Stimulated activated CD8-positive, alpha-beta memory T cell treated with anti-CD3 and anti-CD28 coated beads, Interleukin-12 subunit alpha, Interleukin-12 subunit beta, amount 100 ng/mL, for 24 hours (primary cell): ENCODE data around the gene DLEC1.
A peak's percentile ranks its signal among the peaks of the same experiment; 100 is the strongest.

ENCODE experiments used
- DNase-seq: peaks from one replicate; pipeline ENCODE4 v3.0.0-alpha.2; 2020; ENCODE audit errors: extremely low read depth

The DLEC1 gene

DNA sequence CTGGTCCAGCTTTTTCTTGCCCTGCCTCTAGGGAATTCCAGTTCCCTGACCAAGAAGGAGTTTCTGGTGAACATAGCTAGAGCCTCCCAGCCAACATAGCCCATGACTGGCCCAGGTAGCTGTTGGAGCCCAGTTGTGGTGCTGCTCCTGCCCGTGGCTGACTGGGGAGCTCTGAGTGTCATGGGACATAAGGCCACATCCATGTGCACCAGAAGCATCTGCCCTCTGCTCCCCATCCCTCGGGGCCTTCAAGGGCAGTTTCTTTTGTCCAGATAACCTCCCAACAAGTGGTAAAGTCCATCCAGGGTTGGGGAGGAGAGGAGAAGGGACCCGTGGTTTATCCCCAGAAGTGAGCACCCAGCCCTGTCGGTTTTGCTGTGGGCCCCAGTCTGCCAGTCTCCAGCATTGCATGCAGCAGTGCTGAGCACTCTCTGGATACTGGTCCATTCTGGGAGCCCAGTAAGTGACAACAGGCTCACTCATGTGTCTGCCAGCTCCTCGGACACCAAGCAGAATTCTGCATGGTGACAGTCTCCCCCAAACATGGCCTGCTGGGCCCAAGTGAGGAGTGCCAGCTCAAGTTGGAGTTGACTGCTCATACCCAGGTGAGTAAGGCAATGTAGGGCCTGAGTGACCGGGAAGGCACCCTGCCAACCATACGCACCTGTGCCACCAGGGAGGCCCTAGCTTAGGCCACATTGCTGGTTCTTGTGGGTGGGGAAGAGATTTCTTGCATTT lies 69.1 kb downstream of the DLEC1 start:
- no peak for DNase-seq

DNA sequence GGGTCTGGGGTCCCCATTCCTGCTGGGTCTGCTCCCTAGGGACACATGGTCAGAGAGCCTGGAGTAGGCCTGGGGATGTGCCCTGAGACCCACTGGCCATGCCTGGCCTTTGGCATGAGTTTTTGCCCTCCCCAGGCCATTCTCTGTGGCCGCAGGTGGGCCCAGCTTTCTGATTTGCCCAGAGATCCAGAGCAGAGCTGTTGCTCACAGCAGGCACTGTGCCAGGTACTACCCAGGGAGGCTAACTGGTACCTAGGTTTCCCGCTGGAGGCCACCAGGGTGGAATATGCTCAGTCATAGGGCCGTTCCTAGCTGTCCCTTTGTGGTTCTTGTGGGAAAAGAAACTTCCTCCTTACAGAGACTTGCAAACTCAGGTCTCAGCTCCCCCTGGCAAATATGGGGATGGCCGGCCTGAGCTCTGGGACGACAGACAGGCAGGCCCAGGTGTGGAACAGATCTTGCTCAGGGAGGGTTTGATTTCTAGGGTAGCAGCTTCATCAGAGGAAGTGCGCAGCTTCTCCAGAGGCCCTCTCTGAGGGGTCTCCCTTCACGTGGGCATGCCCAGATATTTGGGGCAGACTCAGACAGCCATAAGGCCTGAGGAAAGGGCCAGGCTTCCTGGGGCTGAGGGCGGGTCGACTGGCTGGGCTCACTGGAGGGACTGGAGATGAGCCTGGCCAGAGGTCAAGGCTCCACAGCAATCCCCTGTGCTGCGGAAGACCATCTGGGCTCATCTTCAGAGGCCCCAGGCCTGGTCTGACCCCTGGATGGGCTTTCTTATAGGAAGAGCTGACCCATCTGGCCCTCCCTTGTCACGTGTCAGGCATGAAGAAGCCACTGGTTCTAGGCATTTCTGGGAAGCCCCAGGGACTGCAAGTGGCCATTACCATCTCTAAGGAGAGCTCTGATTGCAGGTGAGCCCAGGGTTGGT lies 69.9 kb downstream of the DLEC1 start:
- DNase-seq = no peak

DNA sequence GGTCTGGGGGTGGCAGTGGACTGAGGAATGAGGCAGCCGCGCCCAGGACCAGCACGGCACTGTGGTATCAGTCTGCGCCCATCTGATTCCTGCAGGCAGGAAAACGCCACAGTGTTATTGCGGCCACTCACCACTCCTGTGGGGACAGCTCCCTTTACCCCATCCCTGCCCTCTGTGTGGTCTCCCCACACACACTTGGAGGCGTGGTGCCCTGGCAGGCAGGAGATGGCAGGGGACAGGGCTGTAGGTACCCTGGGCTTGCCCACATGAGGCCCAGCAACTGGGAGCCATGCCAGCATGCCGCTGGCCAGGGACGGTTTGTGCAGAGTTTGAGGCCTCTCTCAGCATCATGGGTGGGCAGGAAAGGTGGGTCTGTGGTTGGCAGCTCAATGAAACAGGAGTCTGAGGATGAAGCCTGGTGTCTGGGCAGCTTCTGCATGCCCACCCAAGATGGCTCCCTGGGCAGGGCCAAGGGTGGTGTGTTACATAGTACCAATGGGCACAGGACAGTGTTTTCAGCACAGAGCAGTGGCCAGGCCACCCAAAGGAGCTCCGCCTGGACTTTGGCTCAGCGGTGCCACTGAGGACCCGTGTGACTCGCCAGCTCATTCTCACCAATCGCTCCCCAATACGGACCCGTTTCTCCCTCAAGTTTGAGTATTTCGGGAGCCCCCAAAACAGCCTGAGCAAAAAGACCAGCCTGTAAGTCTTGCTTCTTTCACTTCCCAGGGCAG lies 70.7 kb downstream of the DLEC1 start:
- DNase-seq = no peak

DNA sequence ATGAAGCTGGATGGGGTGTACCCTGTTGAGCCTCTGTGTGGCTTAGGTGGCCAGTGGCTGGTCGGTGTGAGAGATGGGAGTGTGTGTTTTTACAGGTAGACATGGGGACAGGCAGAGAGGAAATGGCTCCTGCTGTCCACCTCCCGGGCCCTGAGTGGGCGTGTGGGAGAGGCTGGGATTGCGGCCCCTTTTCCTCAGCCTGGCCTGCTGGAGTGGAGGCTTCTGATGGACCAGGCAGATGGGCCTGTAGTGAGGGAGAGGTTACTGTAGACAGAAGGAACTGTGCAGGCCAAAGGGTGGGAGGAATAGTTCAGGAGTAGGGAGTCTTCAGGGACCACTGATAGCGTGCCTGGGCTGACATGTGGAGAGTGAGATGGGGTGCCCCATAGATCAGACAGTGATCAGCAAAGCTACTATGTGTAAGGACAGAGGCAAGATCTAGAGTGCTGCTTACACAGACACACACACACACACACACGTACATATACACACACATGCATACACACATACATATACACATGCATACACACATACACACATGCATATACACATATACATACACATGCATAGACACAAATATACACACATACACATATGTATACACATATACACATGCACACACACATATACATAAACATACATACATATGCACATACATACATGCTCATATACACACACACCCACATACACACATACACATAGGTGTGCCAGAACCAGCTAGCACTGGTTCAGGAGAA lies 71.5 kb downstream of the DLEC1 start:
- no peak for DNase-seq

DNA sequence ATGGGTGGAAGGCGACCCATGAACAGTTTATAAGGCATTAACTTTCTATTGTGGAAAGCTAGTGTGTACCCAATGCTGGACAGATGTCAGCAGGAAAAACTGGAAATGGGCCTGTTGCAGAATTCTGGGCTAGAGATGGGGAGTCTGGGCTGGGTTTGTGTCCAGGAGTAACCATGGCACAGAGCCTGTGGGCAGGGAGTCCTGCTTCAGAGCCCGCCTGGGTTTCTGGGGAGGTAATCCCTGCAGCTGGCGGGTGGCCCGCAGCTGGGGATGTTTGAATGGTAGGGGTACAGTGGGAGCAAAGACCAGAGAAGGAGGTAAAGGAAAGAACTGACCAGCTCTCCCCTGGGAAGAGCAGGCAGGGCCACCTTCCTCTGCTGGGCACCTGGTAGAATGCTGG lies 72.2 kb downstream of the DLEC1 start:
- no peak for DNase-seq

DNA sequence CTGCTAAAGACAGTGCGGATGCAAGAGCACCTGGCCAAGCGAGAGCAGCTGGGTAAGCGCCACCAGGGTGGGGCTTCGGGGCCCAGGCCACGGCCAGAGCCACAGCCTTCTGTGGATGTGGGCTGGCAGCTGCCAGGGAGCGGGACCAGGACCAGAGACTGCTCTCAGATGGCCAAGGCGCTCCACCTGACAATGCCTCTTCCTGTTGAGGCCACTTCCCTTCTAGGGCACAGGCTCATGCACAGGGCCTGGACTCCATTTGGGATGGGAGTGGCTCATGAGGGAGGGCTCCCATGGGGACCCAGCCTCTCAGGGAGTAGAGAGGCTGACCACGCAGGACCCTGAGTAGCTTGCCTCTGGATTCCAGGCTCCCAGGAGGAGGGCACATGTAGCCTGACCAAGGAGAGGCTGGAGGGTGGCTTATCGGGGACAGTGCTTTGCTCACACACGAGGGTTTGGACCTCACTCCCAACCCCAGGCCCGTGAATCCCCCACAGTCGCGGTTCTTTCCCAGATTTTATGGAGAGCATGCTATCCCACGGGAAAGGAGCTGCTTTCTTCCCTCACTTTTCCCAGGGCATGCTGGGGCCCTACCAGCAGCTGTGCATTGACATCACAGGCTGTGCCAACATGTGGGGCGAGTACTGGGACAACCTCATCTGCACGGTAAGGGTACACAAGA lies 72.8 kb downstream of the DLEC1 start:
- DNase-seq = no peak

DNA sequence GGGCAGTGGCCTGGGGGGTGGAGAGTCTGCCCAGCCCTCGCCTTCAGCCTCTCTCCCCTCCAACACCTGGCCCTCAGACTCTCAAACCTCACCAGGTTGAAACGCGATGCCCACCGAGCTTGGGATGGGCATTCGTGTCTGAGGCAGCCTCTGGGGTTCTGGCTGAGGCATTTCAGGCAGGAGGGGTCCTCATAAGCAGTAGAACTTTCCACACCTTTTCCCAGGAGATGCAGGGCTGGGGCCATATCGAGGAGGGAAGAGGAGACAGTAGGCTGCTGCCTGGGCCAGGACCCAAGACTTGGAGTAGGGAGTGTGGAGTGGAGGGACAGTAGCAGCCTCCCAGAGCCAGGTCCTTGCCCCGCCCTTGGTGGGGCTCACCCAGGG lies 73.4 kb downstream of the DLEC1 start:
- no peak for DNase-seq

DNA sequence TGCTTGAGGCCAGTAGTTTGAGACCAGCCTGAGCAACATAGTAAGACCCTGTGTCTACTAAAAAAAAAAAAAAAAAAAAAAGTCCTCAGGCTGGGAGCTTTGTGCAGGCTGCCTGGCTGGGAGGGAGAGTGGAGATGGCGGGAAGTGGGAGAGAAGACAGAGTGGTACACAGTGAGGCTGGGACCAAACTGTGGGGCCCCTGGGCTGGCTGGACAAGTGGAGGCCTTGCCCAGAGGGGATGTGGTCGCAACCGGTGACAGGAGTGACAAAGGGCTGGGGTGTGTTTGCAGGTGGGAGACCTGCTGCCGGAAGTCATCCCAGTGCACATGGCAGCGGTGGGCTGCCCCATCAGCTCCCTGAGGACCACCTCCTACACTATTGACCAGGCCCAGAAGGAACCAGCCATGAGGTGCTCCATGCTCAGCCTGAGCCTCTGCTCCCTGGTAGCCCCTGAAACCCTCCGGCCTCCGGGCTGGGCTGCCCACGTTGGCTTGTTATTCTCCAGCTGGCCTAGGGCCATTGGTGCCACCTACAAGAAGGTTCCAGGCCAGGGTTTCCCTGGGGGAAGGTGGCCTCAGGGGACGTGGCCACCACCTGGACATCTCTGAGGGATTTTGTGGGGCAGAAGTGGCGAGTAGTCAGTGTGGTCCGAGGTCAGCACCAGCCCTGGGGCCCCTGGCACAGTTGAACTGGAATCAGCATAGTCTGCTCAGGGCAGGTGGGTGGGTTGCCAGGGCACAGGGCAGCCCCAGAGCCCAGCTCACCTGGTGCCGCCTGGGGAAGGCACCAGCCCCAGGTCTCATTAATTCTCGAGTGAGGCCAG lies 75.3 kb downstream of the DLEC1 start:
- DNase-seq = no peak

DNA sequence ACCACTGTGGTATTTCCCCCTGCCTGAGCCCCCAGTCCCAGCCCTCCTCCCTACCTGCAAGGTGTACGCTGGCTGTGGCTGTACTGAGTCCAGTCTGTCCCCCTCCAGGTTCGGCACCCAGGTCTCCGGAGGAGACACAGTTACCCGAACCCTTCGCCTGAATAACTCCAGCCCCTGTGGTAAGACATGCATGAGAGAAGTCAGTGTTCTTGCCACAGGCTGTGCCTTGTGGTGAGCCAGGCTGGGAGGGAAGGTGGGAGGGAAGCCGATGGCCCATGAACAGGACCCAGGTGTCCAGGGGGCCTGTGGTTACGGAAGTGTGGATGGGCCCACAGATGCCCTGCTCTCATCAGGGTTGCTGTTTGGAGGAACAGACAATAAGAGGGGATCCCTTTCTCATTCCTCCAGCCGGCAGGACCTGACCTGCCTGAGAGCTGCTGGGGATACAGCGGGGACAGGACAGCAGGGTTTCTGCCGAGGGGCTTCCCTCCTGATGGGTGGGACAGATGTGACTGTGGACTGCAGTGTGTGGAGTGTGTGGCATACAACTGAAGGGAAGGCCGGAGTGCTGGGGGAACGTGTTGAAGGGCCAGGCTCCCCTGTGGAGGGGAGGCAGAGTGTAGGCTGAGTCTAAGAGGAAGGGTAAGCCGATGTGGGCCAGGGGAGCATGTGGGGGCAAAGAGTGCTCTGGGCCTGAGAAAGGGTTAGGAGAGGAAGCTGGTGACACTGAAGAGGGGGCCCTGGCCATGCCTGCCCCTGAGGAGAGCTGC lies 76.1 kb downstream of the DLEC1 start:
- DNase-seq = no peak

DNA sequence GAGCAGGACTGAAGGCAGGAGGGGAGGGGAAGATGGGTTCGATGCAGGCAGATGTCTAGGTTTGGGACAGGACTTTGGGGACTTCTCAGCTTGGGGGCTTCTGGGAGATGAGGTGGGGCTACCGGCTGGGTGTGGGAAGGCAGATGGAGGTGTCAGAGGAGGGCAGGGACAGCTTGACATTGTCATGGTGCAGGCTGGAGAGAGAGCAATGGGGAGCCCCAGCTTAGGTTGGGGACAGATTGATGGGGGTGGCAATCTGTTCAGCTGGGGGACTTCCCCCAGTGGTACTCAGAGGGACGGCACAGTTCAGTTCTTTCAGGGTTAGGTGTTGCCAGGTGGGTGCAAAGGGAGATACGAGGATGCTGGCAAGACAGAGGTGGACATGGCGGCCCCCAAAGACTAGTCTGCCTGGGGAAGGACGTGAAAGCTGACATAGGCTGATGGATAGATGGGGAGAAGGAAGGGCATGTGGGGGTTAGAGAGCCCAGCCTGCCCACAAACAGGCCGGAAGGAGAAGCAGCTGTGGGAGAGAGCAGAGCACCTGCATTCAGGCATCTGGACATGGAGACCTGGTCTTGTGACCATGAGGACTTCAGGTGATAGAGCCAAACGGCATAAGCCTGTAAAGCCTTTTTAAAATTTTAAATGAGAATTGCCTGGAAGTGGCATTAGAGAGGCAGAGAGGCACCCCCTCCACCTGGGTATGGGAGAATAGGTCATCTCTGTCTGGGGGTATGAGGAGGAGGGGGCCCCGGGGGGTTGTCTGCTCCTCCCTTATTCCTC lies 76.8 kb downstream of the DLEC1 start:
- DNase-seq = no peak

DNA sequence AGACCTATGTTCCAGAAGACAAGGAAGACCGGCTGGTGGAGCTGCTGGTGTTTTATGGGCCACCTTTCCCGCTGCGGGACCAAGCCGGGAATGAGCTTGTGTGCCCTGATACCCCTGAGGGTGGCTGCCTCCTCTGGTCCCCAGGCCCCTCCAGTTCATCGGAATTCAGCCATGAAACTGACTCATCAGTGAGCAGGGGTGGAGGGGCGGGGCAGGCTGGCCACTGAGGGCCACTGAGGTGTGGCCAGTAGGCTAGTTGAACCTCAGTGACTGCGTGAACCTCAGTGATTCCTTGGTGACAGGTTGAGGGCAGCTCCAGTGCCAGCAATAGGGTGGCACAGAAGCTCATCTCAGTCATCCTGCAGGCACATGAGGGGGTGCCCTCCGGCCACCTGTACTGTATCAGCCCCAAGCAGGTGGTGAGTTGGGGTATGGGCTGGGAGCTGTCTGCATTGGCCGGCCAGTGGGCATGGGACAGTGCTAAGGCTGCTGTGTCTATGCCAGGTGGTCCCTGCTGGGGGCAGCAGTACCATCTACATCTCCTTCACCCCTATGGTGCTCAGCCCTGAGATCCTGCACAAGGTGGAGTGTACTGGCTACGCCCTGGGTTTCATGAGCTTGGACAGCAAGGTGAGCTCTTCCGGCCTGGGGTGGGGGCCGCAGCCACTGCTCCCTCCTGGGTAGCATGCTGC lies 77.6 kb downstream of the DLEC1 start:
- DNase-seq = no peak

DNA sequence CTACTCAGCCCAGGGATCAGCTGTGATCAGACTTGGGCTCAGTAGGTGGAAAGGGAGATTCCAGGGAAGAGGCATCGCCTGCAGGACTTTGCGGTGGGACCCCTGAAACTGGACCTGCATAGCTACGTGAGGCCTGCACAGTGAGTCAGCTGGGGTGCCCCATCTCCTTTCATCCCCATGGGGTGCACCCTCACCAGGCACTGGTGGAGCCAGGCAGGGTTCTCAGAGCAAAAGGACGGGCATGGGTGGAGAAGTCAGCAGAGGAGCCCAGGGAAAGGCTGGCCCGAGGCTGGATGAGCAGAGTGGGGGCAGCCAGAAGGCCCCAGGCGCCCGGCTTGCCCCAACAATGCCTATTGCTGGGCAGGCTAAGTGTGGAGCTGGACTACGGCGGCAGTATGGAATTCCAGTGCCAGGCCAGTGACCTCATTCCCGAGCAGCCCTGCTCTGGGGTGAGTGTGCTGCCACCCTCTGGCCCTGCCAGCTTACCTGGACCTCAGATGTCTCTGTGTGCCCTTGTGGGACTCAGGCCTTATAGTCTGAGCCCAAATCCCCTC lies 78.2 kb downstream of the DLEC1 start:
- DNase-seq = no peak

DNA sequence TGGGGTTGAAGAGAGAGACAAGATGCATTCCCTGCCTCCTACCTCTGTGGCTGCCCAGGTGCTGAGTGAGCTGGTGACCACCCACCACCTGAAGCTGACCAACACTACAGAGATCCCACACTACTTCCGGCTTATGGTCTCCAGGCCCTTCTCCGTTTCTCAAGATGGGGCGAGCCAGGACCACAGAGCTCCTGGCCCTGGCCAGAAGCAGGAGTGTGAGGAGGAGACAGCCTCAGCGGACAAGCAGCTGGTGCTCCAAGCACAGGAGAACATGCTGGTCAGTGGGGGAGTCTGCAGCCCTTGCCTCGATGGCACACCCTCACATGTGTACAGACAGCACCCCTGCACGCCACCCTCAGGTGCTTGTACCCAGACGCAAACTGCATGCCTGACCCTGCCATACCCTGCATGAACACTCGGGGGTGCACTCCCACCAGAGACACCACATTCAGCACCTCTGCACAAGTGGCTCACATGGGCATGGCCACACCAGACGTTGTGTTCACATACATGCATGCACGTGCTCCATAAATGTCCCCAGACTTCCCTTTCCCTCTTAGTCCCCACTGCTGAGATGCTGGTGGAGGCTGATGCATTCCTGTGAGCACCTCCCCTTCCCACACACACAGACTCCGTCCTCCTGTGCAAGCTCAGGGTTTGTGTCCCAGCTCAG lies 78.9 kb downstream of the DLEC1 start:
- peak; percentile 38 for DNase-seq

DNA sequence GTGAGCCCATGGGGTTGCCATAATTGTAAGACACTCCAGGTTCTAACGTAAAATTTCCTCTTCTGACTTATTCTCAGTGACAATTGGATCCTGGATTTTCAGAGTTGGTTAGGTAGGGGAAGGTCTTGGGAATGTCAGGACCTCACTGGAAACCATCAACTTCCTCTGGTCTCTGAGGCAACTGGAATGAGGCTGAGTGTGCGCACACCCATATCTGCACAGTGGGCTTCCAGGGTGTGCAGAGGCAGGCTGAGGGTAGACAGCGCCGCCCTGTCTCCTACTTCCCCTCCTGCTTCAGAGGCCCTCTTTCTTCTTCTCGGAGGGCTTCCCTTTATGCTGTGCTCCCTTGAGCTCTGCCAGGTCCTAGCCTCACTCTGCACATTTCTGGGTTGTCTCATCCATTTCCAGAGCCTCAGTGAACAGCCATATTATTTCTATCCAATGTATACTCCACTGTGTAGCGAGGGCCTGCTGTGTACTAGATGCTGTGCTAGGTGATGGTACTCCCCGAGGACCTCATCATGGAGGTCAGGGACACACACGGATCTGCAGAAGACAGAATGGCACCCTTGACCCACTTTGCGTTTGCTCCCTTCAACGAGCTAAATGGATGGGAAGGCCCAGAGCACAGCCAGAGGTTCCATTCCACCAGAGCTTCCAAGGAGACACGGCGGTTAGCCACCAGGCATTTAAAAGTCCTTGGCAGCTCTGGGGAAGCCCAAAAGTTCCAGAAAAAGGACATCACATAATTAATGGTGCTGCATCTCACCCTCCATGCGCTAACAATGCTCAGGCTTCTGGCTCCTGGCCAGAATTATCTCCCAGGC lies 79.6 kb downstream of the DLEC1 start:
- no peak for DNase-seq

DNA sequence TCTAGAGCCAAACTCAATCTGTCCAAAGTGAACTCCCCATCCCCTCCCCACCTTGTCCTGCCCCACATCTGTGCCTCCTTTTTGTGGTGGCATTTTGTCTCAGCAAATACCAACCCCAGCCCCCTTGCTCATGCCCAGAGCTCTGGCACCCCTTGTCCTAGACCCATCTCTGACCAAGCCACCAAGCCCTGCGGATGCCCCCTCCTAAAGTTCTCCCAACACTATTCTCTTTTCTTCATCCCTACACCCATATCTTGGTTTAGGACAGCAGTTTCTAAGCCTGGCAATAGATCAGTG lies 80.2 kb downstream of the DLEC1 start:
- no peak for DNase-seq
